Measurements from ENCODE around the gene AEBP2.

Gene AEBP2

DNA sequence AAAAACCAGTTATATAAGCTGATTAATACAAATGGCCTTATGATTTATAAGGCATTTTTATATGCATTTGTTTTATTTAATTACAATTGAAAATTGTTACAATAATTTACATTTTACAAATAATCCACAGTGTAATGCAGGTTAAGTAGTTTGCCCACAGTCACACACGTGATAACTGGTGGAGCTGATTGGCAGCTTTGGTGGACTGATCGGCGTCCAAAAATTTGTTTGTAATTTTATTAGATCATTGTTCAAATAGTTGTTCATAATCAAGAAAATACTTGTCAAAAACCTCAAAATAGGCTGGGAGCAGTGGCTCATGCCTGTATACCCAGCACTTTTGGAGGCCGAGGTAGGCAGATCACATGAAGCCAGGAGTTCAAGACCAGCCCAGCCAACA lies 59.7 kb downstream of the AEBP2 start:
- no peak for DNase-seq (ENCODE audit: low read depth in 2 of 3, low spot score in 1 of 3)

DNA sequence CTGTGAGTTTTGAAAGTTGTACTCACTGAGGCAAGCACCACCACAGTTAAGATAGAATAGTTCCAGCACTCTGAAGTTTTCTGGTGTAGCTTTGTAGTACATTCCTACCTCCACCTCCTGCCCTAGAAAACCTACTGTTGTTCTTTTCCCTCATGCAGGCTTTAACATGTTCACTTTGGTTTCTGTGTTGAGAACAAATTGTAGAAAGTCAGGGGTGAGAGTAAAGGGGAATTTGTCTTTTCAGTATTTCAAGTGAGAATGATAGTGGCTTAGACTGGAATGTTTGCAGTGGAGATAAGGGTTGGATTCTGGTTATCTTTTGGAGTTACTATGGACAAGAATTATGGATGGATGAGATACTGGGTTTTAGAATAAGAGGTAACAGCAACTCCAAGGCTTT lies 67.2 kb downstream of the AEBP2 start:
- DNase-seq (ENCODE audit: low read depth in 2 of 3, low spot score in 1 of 3) = no peak

DNA sequence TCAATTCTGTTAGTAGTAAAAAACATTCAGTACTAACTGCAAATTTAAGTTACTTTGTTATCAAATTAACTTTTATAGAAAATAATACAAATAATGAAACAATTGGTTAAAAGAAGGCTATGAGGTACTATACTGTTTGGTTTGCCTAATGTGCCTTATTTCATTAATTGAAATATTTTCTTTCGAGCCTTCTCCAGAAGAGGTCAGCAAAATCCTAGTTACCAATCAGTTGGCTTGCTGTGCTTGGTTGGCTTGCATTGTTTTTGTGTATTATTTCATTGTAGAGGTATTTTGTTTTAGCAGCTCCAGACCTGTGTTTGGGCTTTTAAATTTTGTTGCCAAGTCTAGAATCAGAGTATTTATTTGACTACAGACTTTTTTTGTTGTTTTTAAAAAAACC lies 68.5 kb downstream of the AEBP2 start:
- no peak for DNase-seq (ENCODE audit: low read depth in 2 of 3, low spot score in 1 of 3)

DNA sequence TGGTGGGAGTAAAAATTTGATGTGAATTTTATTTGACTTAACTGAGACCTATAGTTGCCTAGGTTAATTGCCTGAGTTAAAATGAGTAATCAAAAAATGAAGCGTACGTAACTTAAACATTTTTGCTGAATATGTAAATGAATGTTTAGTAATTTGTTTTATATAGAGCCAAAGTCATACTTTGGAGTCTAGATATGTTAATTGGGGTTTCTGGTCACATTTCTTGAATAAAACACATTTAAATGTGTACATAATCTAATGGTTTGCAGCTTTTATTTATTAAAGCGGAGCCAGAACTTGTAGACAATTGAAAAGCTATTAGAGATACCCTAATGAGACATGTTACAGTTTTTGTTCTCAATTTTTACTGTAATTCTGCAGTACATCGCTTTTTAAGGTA lies 71.2 kb downstream of the AEBP2 start:
- no peak for DNase-seq (ENCODE audit: low read depth in 2 of 3, low spot score in 1 of 3)

DNA sequence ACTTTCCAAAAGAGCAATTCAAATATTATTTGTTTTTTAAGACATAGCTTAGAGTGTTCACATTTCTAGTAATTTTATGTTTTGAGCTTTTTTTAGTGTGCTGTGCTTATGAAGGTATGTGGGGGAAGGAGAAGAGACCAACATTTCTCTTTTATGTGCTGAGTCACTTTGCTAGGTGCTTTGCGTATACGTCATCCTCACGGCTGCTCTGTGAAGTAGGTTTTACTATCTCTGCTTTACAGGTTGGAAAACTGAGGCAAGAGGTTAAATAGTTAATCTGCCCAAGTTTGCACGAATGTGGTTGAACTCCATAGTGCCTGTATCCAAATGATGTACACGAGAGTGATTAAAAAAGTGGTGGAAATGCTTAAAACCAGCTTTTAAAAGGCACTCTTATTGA lies 75.9 kb downstream of the AEBP2 start:
- DNase-seq (ENCODE audit: low read depth in 2 of 3, low spot score in 1 of 3) = no peak

DNA sequence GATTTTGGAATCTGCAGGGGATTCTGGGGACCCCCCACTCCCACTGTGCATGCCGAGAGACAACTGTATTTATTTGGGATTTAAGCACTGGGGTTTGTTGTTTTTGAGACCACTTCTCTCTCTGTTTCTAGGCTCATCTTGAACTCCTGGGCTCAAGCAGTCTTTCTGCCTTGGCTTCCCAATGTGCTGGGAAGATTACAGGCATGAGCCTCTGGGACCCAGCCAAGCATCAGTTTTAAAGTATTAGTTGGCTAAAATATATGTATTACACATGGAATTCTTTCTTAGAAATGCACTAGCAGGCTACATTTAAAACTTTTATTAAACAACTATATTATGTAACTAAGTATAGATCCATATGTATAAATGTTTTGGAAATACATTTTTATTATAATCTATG lies 78.3 kb downstream of the AEBP2 start:
- no peak for DNase-seq (ENCODE audit: low read depth in 2 of 3, low spot score in 1 of 3)

DNA sequence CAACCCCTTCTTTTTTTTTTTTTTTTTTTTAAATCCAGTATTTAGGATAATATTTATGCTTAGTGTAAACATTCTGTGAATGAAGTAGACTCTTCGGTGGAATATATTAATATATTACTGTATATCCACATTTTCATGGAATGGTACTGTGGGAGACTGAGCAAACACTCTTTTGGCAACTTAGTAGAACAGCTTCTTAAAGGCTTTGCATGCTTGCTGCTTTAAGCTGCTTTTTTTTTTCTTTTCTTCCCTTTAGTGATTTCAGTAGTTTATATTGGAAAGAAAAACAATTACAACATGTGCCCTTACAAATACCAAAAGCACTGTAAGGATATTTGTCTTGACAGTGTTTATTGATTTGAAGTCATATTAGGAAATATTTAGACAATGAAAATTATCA lies 78.9 kb downstream of the AEBP2 start:
- DNase-seq (ENCODE audit: low read depth in 2 of 3, low spot score in 1 of 3) = no peak

DNA sequence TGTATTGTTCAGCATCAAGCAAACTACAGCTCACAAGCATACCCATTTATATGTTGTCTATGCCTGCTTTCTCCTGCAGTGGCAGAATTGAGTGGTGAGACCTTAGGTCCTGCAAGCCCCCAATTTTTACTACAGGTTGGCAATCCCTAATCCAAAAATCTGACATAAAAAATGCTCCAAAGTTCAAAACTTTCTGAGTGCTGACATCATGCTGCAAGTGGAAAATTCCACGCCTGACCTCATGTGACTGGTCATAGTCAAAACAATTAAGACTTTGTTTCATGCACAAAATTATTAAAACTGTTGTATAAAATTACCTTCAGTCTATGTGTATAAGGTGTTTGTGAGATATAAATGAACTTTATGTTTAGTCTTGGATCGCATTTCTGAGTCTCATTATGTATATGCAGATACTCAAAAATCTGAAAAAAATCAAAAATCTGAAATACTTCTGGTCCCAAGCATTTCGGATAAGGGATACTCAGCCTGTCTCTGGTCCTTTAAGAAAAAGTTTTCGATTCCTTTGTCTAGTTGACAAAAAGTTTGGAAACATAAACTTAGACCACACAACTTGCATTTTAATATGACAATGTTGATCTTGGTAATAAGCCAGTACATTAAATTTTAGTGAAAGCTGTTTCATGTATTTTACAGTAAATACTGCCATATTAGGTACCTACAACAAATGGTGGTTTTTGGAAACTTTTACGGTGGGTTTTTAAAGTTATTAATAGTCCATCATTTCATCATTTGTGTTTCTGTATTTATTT lies 81.5 kb downstream of the AEBP2 start:
- DNase-seq (ENCODE audit: low read depth in 2 of 3, low spot score in 1 of 3) = no peak

DNA sequence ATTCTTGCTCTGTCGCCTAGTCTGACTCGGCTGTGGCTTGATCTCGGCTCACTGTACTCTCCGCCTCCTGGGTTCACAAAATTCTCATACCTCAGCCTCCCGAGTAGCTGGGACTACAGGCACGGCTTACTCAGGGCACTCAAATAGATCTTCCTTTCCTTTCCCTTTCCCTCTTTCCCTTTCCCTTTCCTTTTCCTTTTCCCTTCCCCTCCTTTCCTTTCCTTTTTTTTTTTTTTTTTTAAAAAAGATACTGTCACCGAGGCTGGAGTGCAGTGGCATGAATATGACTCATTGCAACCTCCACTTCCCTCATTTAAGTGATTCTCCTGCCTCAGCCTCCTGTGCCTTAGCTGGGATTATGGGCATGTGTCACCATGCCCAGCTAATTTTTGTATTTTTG lies 86.0 kb downstream of the AEBP2 start:
- DNase-seq (ENCODE audit: low read depth in 2 of 3, low spot score in 1 of 3) = no peak

DNA sequence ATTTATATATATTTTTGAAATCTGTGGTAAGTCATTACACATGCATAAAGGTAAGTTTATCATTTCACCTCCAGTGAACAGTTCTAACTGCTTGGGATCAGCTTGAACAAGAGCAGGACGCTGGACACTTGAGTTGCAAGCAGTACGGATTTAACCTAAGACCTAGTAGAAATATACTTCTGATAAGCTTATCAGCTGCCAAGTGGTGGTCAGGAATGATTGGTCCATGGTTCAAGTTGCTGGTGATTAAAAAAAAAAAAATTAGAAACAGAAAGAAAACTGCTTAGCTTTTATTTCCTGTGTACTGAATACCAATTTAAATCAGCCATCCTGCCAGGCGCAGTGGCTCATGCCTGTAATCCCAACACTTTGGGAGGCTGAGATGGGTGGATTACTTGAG lies 88.6 kb downstream of the AEBP2 start:
- no peak for DNase-seq (ENCODE audit: low read depth in 2 of 3, low spot score in 1 of 3)

DNA sequence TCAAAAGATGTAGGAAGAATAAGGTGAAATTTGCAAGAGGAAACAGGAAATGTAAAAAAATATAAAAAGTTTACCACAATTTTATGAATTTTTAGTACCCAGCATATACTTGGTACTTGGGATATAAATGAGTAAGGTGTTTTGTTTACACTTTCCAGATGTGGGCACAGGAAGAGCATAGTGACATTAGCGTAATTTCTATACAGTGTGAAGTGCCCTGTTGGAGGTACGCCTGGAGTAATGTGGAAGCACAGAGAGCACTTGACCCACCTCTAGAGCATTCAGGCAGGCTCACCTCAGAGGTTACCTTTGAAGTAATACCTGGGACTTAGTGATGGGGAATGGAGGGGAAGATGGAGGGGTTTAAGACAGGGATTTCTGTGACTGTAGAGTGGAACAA lies 89.5 kb downstream of the AEBP2 start:
- no peak for DNase-seq (ENCODE audit: low read depth in 2 of 3, low spot score in 1 of 3)

DNA sequence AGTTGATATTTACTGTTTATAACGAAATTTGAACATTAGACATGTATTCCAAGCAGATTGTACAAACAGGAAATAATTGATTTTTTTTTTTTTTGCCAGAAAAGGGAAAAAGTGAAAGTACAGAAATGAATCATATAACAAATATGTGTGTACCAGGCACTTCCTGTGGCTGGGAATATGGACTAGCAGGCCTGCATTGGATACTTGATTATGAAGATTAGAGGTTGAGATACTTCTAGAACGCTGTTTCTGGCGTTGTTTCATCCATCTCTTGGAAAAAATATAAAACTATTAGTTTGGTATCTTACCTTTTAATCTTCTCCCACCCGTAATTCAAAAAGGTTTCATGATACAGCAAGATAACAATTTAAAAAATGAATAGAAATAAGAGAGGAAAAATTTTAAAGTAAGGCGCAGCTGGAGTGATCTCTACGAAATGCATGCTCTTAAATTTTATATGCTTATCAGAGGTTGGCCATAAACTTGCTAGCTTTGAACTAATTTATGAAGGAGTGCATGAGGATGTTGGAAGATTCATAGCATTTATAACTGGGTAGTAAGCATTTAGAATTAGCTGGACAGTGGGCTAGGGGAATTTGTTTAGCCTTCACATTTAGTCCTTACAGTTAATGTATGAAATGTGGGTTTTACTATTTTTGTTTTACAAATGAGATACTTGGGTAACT lies 90.8 kb downstream of the AEBP2 start:
- no peak for DNase-seq (ENCODE audit: low read depth in 2 of 3, low spot score in 1 of 3)

DNA sequence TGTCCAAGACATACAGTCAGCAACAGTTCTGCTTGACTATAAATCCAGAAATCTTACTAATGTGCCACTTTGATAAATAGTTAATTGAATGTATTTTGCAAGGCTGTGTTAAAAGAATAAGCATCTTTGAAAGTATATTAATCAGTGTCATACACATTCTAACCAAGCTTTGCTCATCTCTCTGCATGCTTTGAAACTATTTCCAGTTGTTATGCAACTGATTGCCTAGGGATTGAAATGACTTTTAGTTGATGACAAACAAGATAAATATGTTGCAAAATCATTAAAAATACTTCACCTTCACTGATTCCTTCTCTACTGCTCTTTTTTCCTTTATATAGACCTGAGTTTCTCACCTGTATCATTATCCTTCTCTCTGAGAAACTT lies 91.3 kb downstream of the AEBP2 start:
- DNase-seq (ENCODE audit: low read depth in 2 of 3, low spot score in 1 of 3) = no peak

DNA sequence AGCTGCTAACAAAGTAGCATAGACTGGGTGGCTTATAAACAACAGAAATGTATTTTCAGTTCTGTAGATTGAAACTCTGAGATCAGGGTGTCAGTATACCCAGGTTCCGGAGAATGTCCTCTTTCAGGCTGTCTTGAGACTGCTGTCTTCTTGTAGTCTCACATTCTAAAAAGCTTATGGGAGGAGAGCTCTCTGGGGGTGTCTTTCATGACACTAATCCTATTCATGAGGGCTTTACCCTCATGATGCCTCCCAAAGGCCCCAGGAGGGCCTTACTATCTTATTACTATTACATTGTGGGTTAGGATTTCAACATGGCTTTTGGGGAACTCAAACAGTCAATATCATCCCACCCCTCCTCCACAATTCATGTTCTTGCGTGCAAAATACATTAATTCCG lies 94.3 kb downstream of the AEBP2 start:
- DNase-seq (ENCODE audit: low read depth in 2 of 3, low spot score in 1 of 3) = no peak

DNA sequence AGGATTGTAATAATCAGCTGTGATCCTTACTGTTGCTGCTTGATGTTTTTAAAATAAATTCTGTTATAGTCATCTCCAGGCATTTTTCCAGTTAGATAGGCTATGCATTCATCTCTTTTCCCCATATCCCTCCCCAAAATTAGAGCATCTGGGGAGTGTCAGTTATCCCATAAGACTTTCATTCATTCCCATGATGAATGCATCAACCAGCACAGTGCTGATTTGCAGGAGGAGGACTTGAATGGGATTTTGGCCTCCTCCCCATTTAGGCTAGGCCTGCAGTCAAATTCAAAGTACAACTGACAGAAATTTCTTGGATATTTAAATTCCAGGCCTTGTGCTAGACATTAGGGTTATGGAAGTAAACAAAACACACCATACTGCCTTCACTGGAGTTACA lies 99.8 kb downstream of the AEBP2 start:
- no peak for DNase-seq (ENCODE audit: low read depth in 2 of 3, low spot score in 1 of 3)

DNA sequence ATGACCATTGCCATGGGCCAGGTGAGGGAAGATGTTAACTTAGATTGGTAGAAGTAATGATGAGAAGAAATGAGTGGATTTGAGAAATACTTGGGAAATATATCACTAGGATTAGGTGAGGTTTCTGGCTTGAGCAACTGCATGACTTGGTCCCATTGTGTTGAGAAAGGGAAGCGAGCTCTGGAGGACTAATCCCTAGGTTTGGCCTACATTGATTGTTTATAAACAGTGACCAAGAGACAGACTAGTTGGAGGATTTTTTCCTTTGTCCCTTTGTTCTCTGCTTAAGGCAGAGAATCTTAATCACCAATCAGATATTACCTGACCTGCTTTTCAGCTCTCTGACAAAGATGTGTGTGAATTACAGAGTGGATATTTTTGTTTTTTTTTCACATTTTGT lies 100.5 kb downstream of the AEBP2 start:
- no peak for DNase-seq (ENCODE audit: low read depth in 2 of 3, low spot score in 1 of 3)

DNA sequence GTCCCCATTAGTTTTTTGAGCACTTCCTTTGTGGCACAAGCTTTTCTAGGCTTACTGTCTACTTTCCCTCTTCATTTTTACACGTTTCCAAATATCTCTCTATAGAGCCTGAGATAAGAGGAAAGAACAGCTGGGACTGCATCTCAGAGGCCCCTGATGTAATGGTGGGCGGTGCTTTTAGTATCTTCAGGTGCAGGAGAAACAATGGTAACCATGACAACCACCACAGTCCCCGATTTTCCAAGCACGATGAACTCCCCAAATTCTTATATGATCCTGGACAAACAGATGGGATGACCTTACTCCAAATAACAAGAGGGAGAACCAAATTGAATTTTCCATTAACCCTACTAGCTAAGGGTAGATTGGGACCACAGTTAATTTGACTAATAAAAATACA lies 103.3 kb downstream of the AEBP2 start:
- no peak for DNase-seq (ENCODE audit: low read depth in 2 of 3, low spot score in 1 of 3)

DNA sequence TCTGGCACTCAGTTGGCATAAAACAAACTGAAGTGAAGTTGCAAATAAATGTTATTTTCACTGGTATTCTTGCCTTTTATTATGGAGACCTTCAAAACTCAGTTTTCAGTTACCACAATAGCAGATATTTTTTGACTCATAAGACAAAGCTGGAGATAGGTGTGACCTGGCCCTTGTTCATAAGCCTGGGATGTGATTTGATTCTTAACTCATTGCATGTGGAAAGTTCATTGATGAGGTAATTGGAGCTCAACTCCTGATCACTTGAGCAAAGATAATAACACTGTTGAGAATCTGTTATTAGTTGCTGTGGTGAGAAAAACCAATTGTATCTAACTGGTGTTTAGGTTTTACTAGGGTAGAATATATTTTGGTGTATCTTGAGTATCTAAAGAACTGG lies 105.1 kb downstream of the AEBP2 start:
- DNase-seq (ENCODE audit: low read depth in 2 of 3, low spot score in 1 of 3) = no peak

DNA sequence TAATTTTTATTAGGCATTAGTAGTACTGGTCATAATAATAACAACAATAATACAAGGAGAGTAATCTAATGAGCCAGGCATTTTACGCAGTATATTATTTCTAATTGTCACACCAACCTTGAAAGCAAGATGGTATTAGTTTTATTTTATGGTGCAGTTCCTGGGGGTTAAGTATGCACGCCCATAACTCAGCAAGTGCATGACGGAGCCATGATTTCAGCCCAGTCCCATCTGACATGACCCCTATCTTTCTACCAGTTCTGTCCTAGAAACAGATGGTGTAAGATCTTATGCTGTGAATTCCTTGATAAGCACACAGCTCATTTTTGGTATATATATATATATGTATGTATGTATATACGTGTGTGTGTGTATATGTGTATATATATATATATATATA lies 106.0 kb downstream of the AEBP2 start:
- no peak for DNase-seq (ENCODE audit: low read depth in 2 of 3, low spot score in 1 of 3)

DNA sequence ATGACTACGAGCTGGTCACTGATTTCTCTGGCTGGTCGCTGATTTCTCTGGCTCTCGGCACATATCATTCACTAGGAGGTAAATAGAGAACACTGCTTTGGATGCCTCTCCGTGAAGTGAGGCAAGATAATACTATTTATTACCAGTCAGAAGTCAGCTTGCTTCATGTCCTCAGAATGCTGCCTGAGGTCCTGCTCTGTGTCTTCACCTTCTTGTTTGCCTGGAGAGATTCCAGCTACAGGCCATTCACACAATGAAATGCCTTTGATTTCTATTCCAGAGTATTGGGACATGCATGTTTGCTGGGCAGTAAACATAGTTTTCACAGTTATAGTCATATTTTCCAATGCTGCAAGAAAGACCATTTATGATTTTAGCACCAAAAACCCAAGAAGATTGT lies 106.7 kb downstream of the AEBP2 start:
- no peak for DNase-seq (ENCODE audit: low read depth in 2 of 3, low spot score in 1 of 3)

DNA sequence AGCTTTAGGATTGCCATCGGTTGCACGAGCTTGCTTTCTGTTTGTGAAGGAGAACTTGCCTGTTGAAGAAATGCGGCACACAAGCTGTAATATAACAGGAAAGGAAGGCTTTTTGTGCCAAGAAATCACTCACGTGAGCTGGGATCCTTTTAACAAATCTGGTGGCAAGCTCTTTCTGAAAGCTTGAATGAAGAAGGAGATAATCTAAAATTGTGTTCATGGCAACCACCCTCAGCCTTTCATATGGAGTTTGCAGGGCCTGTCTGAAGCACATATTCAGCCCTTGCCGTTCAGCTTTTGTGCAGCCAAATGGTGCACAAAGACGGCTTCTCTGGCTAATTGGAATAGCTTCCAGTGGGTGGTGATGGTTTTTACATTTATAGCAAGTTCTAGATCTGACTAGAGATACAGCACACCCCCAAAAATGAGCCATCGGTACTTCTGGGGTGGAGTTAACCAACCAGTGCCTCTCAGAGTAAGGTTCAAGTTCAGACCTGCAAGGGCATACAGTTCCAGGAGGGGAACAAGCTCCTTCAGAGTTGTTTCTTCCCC lies 107.4 kb downstream of the AEBP2 start:
- DNase-seq (ENCODE audit: low read depth in 2 of 3, low spot score in 1 of 3) = no peak

DNA sequence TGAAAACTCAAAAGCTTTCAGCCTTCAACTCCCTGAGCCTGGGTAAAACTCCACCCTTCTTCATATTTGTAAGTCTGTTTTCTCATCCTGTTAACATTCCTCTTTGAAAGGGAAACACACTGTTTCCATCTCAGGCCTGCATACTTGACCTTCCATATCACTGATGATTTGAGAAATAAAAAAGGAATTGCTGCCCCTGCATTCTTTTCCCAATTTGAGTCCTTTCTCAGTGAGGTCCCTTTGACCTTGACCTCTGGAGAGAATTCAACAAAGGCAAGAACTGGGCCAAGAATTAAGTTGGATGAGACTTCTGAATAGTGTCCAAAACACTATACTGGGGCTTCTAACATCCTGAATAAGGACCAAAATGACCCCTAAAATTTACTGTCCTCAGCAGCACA lies 108.0 kb downstream of the AEBP2 start:
- no peak for DNase-seq (ENCODE audit: low read depth in 2 of 3, low spot score in 1 of 3)

DNA sequence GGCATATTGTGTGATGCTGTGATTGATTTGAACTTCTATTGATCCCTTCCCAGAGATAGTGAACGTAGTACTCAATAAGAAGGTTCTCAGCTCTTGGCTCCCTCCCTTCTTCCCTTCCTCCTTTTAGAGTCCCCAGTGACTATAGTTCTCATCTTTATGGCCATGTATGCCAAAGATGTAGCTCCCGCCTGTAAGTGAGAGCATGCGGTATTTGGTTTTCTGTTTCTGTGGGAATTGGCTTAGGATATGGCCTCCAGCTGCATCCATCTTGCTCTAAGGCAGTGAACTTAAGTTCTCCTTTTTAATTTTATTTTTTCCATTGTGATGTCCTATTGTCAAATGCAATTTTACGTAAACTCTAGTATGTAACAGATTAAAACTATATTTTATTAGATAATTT lies 109.5 kb downstream of the AEBP2 start:
- DNase-seq (ENCODE audit: low read depth in 2 of 3, low spot score in 1 of 3) = no peak

All from stimulated activated CD4-positive, alpha-beta T cell treated with anti-CD3 and anti-CD28 coated beads, Interleukin-12 subunit alpha, Interleukin-12 subunit beta, amount 100 ng/mL, for 48 hours (primary cell).